ENCODE data around the gene PRCD.
A peak's percentile ranks its signal among the peaks of the same experiment; 100 is the strongest.

The PRCD gene, protein sequence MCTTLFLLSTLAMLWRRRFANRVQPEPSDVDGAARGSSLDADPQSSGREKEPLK

GRCh38 chr17:76539631-76540271 is at the start of gene PRCD:
TSS of gene PRCD (plus strand) at chr17:76540044. CDS start at chr17:76540142, 98 bp downstream.
- DNase-seq (ENCODE audit: low read depth in 1 of 2, low spot score in 1 of 2) = no peak

DNA sequence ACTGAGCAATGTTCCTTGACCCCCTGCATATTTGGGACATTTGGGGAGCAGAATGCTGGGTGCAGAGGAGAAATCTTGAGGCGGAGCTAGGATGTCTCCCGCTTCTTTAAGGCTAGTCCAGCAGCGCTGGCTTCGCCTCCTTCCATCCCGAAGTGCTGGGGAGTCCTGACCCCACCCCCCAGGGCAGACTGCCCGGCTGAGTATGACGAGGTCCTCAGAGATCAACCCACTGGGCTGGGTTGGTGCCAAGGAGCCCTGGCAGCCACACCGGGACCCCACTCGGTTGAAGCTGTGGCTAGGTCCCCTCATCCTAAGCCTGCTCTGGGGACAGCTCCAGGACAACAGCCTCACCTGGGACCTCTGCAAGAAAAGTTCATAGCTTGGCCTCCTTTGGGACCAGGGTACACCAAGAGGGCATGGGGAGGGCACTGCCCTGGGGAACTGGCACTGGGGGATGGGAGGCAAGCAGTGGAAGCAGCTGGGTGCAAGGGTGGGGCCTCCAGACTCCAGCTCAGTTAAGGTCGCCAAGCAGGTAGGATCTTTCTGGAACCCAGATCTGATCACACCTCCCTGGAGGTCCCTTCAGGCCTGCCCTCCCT is 49.6 kb upstream of the PRCD start:
- no peak for DNase-seq (ENCODE audit: low read depth in 1 of 2, low spot score in 1 of 2)

- no peak for DNase-seq (ENCODE audit: low read depth in 1 of 2, low spot score in 1 of 2)
Observed at GRCh38 chr17:76491271-76492122, 48.3 kb upstream of the PRCD start.

GRCh38 chr17:76492123-76492988 is 47.5 kb upstream of the PRCD start:
- DNase-seq (ENCODE audit: low read depth in 1 of 2, low spot score in 1 of 2) = no peak

DNA sequence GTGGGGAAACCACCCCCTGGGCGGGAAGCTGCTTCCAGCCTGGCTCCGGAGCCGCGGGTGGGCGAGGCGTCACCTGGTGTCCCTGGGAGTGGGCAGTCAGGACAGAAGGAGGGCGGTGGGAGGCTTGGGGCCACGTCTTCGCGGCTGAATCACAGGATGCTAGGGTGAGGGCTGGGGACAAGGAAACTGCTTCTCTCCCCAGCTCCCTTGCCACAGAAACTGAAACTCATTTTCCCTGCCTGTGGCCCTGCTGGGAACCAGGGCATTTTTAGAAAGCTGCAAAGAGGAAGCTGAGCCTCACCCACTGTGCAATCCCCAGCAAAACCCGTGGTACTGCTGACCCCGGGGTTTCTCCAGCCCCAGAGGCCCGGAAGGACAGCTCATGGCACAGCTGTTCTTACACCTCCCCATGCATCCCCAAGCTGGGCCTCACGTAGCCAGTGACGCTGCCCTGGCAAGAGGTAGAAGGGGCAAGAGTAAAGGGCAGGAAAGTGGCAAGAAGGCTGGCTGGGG is 46.8 kb upstream of the PRCD start:
- no peak for DNase-seq (ENCODE audit: low read depth in 1 of 2, low spot score in 1 of 2)

DNA sequence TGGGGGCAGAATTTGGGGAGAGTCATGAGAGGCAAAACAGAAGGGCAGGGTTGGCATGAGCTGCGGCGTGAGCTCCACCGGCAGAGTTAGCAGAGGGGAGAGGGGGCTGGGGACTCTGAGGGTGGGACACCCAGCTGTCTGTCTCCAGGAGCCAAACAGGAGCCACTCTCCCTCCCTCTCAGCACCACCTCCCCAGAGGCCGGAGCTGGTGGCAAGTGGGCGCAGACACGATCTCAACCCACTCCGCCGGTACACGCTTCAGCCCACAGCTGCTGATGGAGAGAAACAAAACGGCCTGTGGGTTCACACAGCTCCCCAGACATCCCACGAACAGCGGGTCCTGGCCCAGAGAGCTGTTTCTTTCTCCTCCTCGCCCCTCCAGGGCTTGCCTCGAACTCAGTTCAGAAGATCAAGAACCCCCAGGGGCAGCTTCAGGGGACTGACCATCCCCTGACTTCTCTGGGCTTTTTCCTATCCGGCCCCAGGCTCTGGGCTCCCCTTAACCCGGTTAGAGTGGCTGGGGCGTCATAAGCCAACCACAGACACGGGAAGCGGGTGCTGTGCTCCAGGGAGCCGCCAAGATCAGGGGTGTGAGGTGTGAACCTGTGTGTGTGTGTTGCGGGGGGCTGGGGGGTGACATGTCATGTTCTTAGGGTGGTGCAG is 46.2 kb upstream of the PRCD start:
- DNase-seq (ENCODE audit: low read depth in 1 of 2, low spot score in 1 of 2) = no peak

- no peak for DNase-seq (ENCODE audit: low read depth in 1 of 2, low spot score in 1 of 2)
Observed at GRCh38 chr17:76495663-76496400, 44.0 kb upstream of the PRCD start.

- no peak for DNase-seq (ENCODE audit: low read depth in 1 of 2, low spot score in 1 of 2)
Observed at GRCh38 chr17:76496464-76496863, 43.4 kb upstream of the PRCD start.

DNA sequence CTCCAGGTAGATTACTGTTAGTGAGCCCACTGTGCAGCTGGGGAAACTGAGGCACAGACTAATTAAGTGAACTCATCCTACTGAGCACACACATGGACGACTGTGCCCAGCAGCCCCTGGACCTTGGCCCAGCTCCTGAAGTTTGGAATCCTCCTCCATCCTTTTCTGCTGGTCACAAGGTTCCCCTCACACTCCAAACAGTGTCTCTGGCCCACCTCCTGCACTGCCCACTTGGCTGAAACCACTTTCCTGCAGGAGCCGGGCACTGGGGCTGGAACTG is 42.2 kb upstream of the PRCD start:
- no peak for DNase-seq (ENCODE audit: low read depth in 1 of 2, low spot score in 1 of 2)

- DNase-seq (ENCODE audit: low read depth in 1 of 2, low spot score in 1 of 2) = no peak
Observed at GRCh38 chr17:76497979-76498875, 41.6 kb upstream of the PRCD start.

DNA sequence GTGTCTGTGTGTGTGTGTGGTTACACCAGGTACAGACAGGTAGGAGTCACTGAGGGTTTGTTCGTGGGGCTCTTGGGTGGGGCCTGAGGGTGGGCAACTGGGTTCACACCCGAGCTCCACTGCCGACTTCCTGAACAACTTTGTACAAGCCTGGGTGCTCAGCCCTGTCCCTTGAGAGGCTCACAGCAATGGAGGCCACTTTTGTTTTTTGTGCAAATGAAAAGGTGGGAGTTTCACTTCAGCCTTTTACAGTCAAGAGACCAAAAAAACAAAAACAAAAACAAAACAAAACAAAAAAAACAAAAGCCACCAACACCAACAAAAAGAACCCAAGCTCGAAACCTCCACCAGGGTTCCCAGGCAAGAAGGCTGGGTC is 41.0 kb upstream of the PRCD start:
- no peak for DNase-seq (ENCODE audit: low read depth in 1 of 2, low spot score in 1 of 2)

- no peak for DNase-seq (ENCODE audit: low read depth in 1 of 2, low spot score in 1 of 2)
Observed at GRCh38 chr17:76499267-76499667, 40.6 kb upstream of the PRCD start.

GRCh38 chr17:76500074-76500746 is 39.6 kb upstream of the PRCD start:
- DNase-seq (ENCODE audit: low read depth in 1 of 2, low spot score in 1 of 2) = no peak

- DNase-seq (ENCODE audit: low read depth in 1 of 2, low spot score in 1 of 2) = no peak
Observed at GRCh38 chr17:76500747-76501017, 39.2 kb upstream of the PRCD start.

DNA sequence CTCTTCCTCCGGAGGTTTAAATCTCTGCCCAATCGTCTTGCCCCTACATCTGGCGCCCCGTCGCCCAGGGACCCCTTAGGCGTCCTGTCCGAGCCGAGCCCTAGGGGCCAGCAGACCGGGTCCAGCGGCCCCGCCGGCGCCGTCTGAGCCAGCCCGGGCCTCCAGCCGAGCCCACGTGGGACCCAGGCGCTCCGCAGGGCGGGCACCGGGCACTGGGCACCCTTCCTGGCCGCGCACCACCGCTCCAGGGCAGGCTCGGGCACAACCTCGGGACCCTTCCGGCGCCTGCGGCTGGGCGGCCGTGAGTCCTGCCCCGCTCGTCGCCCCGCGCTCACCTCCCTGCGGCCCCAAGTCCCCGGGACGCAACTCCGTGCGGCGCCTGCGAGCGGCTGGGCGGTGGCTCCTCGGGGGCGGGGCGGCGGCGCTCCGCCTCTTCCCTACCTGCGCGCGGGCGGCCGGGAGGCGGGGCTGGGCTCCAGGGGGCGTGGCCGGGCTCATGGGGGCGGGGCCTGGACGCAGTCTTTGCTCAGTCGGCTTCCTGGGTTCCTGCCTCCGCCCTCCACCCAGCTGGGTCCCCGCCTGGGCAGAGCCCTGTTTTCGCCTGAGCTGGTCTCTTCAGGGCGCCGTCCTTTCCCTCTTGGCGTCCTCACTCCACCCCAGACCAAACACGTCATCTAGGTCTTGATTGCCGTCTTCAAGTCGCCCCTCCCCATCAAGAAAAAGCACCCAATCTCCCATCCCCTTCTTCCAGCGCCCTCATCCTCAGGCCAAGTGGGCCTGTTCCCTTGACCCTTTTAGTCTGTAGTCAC is 38.6 kb upstream of the PRCD start, which contains the start of gene RHBDF2:
Gene RHBDF2, minus strand, starts transcription at position 406 of the 809 bp plus-strand sequence. CDS start 19,899 bp downstream, outside the sequence.
- DNase-seq (ENCODE audit: low read depth in 1 of 2, low spot score in 1 of 2) = peak; percentile 97

DNA sequence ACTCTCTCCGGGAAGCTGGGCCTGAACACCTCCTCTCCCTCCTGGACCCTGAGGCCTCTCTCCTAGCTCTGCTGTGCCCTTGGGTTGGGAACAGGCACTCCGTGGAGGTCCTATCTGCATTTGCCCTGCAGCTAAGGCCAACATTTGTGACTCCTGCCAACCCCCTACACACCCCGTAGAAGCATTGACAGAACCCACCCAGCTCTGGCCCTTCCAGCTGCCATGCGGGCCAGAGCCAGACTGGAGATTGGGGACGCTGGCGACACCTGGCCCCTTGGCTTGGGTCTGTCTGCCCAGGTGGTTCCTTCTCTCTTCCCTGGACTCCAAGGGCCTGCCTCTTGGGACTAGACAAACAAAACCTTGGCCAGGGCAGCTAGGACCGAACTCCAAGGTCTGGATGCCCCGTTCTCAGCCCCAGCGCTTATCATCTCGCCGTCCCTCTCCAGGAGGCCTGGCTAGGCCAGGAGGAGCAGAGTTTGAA is 38.0 kb upstream of the PRCD start:
- DNase-seq (ENCODE audit: low read depth in 1 of 2, low spot score in 1 of 2) = no peak

Data from stimulated activated CD4-positive, alpha-beta T cell treated with anti-CD3 and anti-CD28 coated beads, Interleukin-15, amount 100 ng/mL, for 1 hour (primary cell).